Heart left ventricle (tissue), 16 donors: ENCODE measurements around the gene TTC23. TPM values are rescaled to one million over a fixed set of nuclear protein-coding genes. Genes with fewer than 3 reads are reported as not detected.

ENCODE experiments used
- ATAC-seq, 4 donors: fragments of 200-7000 bp; cut with Tn5 transposase; one replicate each; pipeline ENCODE4 v1.9.1; 2020 to 2022; ENCODE audit warnings: moderate library complexity in 4 of 4, mild to moderate bottlenecking in 3 of 4, moderate number of reproducible peaks in 1 of 4
- DNase-seq, 5 donors: peaks; one replicate each; pipeline ENCODE4 v3.0.0-alpha.2; 2020
- H3K27ac ChIP-seq, 12 donors: fragments of 200-600 bp; sonication (generic) in 4 of 12; one replicate each; pipeline versions ENCODE4 v1.5.0 to v1.8.0; 2016 to 2022; ENCODE audit warnings: mild to moderate bottlenecking in 2 of 12
- H3K27me3 ChIP-seq, 9 donors: fragments of 200-600 bp; sonication (generic) in 2 of 9; one replicate each; pipeline versions ENCODE4 v1.5.1 to v1.8.0; 2016 to 2022; ENCODE audit warnings: mild to moderate bottlenecking in 3 of 9
- H3K36me3 ChIP-seq, 9 donors: fragments of 200-600 bp; sonication (generic) in 2 of 9; one replicate each; pipeline versions ENCODE4 v1.5.0 to v1.8.0; 2018 to 2022; ENCODE audit warnings: mild to moderate bottlenecking in 2 of 9
- H3K4me1 ChIP-seq, 12 donors: fragments of 200-600 bp; sonication (generic) in 4 of 12; one replicate each; pipeline versions ENCODE4 v1.5.0 to v1.8.0; 2016 to 2022; ENCODE audit warnings: mild to moderate bottlenecking in 3 of 12
- H3K4me3 ChIP-seq, 12 donors: fragments of 200-600 bp; sonication (generic) in 4 of 12; one replicate each; pipeline versions ENCODE4 v1.5.0 to v1.8.0; 2017 to 2022; ENCODE audit warnings: mild to moderate bottlenecking in 9 of 12, moderate library complexity in 4 of 12
- H3K9me3 ChIP-seq, 12 donors: fragments of 200-600 bp; sonication (generic) in 4 of 12; one replicate each; pipeline versions ENCODE4 v1.5.0 to v1.8.0; 2016 to 2022; ENCODE audit warnings: mild to moderate bottlenecking in 1 of 12
- CTCF ChIP-seq, 12 donors: fragments of 200-600 bp; sonication (generic) in 4 of 12; IDR thresholded peaks; one replicate each; pipeline versions ENCODE4 v1.5.0 to v1.8.0; 2018 to 2022; ENCODE audit warnings: antibody characterized with exemption in 12 of 12, mild to moderate bottlenecking in 5 of 12
- POLR2A ChIP-seq, 2 donors: fragments of 450-650 bp; IDR thresholded peaks; one replicate each; pipeline ENCODE4 v1.6.1; 2017; ENCODE audit warnings: antibody characterized with exemption in 2 of 2, mild to moderate bottlenecking in 2 of 2, moderate library complexity in 2 of 2
- WGBS, 4 donors: extraction: QIAGEN DNeasy Blood & Tissue Kit in 2 of 4; methylation state at CpG; one replicate each; pipeline versions ENCODE4 v1.1.5 to v1.1.7; 2013 to 2018; 5-methylcytosine and 5-hydroxymethylcytosine counted together
- intact Hi-C, 10 donors: fragments of 100-400 bp; cut with DNase I; formaldehyde crosslinking; loops; one replicate each; pipeline versions ENCODE4 v1.11.1 to v1.14.2; 2022
- polyA plus RNA-seq, 2 donors: library from polyadenylated mRNA; stranded (reverse); fragments of 200-250 nt; gene quantifications; one replicate each; pipeline ENCODE4 v1.2.3, GENCODE V29; 2013
- total RNA-seq, 9 donors: library from RNA; depleted of rRNA in 2 of 9; stranded (reverse); fragments of >200 nt in 2 of 9; fragmentation: NEBNext Ultra II Directional in 3 of 9; extraction: Animal tissue kit (Norgen Biotek cat#: 25700) in 3 of 9; gene quantifications; one replicate each; pipeline versions ENCODE4 v1.1.0 to v1.2.4, GENCODE V29; 2016 to 2023
- donor health status: ischemic (EF 13 %, LVEDD 7.1; RV severe dilation, severe dysfunction).
- donor health status: healthy with polysubstance abuse.
- donor health status: DM: no; HTN: yes; CAD: no.
- donor health status: DM: no; HTN: no; CAD: no.
- donor health status: ischemic (EF 25% LVEDD 6.9; RV normal size, moderate dysfunction).
- donor health status: ischemic (EF 25% LVEDD 5.7; RV mildly dilated, moderate dysfunction).
- donor health status: healthy.
- donor health status: DM: yes; HTN: yes; CAD: no.
- donor health status: ischemic (EF 35%, LVEDD 5.7; RV mildly dilated, moderate dysfunction).
- donor health status: nonischemic (EF 11% LVEDD 7.7; RV severe dilation, severe dysfunction).
- donor health status: DM: yes; HTN: yes; CAD: no.
- donor health status: PGD.
- donor health status: ischemic (EF 29% LVEDD 5.4; RV normal size, mild dysfunction).
- donor health status: nonischemic (EF 23%, LVEDD 6.1; RV moderate dilation, normal function).

TTC23 gene
- total and polyA plus RNA-seq, 11 donors = 5.7 to 19.5 (median 10.4) TPM

- no peak for TF ChIP-seq CTCF (IDR thresholded peaks at IDR 0.05)
- TF ChIP-seq POLR2A (IDR thresholded peaks at IDR 0.05) = no peak
- peaks cover 0 to 64% (median 32%) of the 10 kb centered on the region in 12 donors for H3K4me1 ChIP-seq
- intact Hi-C loops = no loop called here
Observed at GRCh38 chr15:99127773-99128172, 121.6 kb downstream of the TTC23 start.

GRCh38 chr15:99126930-99127329 lies 122.5 kb downstream of the TTC23 start:
- Histone ChIP-seq H3K9me3 (no peaks in the 10 kb centered on the region), H3K27ac (peak overlapping the region in 1 of 12 donors; percentile 98), H3K4me1 (peaks cover 0 to 65% (median 37%) of the 10 kb centered on the region in 12 donors), H3K4me3 (no peak overlapping the region), H3K27me3 (no peaks in the 10 kb centered on the region), H3K36me3 (peaks cover 0 to 56% (median 28%) of the 10 kb centered on the region in 9 donors)
- no peak for ATAC-seq
- no peak for TF ChIP-seq POLR2A (IDR thresholded peaks at IDR 0.05)
- no peak for TF ChIP-seq CTCF (IDR thresholded peaks at IDR 0.05)
- intact Hi-C loops = no loop called here
- 91 to 96% (median 94%) methylated on average over 3 of the region's 3 CpGs for WGBS, 4 donors
- DNase-seq = no peak

More at GRCh38 chr15:99127773-99128172, 121.6 kb downstream of the TTC23 start:
- Histone ChIP-seq H3K27ac (peak overlapping the region in 1 of 12 donors; percentile 98), H3K4me3 (no peak overlapping the region), H3K9me3 (no peaks in the 10 kb centered on the region), H3K36me3 (peaks cover 0 to 64% (median 36%) of the 10 kb centered on the region in 9 donors), H3K27me3 (no peaks in the 10 kb centered on the region)
- DNase-seq (no peak), ATAC-seq (no peak)
- 91 to 95% (median 94%) methylated on average over 3 of the region's 3 CpGs for WGBS, 4 donors

- no peak overlapping the region for H3K4me3 ChIP-seq
- ATAC-seq = no peak
- peak overlapping the region in 11 of 12 donors; percentile 52 to 99 (median 92) for H3K27ac ChIP-seq
- H3K4me1 ChIP-seq = peaks cover 0 to 65% (median 41%) of the 10 kb centered on the region in 12 donors
- H3K36me3 ChIP-seq = peaks cover 0 to 48% (median 20%) of the 10 kb centered on the region in 9 donors
- no peaks in the 10 kb centered on the region for H3K9me3 ChIP-seq
- intact Hi-C loops = no loop called here
- no peak for DNase-seq
- WGBS, 4 donors = 61 to 86% (median 75%) methylated on average over 7 of the region's 7 CpGs
- no peaks in the 10 kb centered on the region for H3K27me3 ChIP-seq
- TF ChIP-seq POLR2A (IDR thresholded peaks at IDR 0.05) (no peak), CTCF (IDR thresholded peaks at IDR 0.05) (no peak)
Observed at GRCh38 chr15:99126131-99126588, 123.2 kb downstream of the TTC23 start.

GRCh38 chr15:99125061-99125891 lies 124.1 kb downstream of the TTC23 start:
- Histone ChIP-seq H3K9me3 (no peaks in the 10 kb centered on the region), H3K4me1 (peaks cover 0 to 66% (median 42%) of the 10 kb centered on the region in 12 donors), H3K27me3 (no peaks in the 10 kb centered on the region), H3K27ac (peak overlapping the region; percentile 89 to 99 (median 92)), H3K36me3 (peaks cover 0 to 40% (median 14%) of the 10 kb centered on the region in 9 donors), H3K4me3 (no peak overlapping the region)
- 63 to 79% (median 66%) methylated on average over 28 to 29 of the region's 29 CpGs for whole genome bisulfite sequencing, 4 donors
- intact Hi-C loops = no loop called here
- ATAC-seq = peak in 3 of 4 donors; percentile 1 to 4 (median 2)
- TF ChIP-seq POLR2A (IDR thresholded peaks at IDR 0.05) (no peak), CTCF (IDR thresholded peaks at IDR 0.05) (no peak)
- DNase-seq = no peak
